MM.1S (cell line): ENCODE measurements around the gene JSRP1.

ENCODE experiments used
- EZH2 ChIP-seq: fragments of 300-600 bp; sonication (generic); optimal IDR thresholded peaks from 2 replicates; pipeline ENCODE3; 2017; ENCODE audit warnings: low read depth, mild to moderate bottlenecking, antibody characterized with exemption, low read length, mixed read lengths
- EZH2phosphoT487 ChIP-seq: fragments of 300-600 bp; sonication (generic); IDR thresholded peaks from 2 replicates; pipeline ENCODE4 v1.6.1; 2018; ENCODE audit warnings: antibody characterized with exemption, low read length
- TF ChIP-seq, protein P1 (sequence below): fragments of 300-600 bp; sonication (generic); IDR thresholded peaks from 2 replicates; pipeline ENCODE4 v1.5.1; 2016; ENCODE audit warnings: antibody characterized with exemption, low read length, mixed read lengths

DNA sequence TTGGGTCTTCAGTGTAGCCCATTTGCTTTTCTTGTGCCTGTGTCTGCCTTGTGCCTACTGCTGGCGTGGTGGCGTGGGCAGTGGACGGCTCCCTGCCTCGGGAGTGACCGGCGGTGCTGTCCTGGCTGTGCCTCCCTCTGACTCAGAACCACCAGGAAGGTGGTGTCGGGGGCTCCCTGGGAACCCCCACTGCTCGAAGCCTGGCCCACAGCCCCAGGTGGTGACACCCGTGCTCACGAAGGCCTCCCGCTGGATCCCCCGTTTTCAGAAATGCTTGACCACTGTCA, 12.1 kb downstream of the JSRP1 start:
- TF ChIP-seq, protein P1, sequence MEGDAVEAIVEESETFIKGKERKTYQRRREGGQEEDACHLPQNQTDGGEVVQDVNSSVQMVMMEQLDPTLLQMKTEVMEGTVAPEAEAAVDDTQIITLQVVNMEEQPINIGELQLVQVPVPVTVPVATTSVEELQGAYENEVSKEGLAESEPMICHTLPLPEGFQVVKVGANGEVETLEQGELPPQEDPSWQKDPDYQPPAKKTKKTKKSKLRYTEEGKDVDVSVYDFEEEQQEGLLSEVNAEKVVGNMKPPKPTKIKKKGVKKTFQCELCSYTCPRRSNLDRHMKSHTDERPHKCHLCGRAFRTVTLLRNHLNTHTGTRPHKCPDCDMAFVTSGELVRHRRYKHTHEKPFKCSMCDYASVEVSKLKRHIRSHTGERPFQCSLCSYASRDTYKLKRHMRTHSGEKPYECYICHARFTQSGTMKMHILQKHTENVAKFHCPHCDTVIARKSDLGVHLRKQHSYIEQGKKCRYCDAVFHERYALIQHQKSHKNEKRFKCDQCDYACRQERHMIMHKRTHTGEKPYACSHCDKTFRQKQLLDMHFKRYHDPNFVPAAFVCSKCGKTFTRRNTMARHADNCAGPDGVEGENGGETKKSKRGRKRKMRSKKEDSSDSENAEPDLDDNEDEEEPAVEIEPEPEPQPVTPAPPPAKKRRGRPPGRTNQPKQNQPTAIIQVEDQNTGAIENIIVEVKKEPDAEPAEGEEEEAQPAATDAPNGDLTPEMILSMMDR: no peak
- TF ChIP-seq EZH2: no peak
- no peak for TF ChIP-seq EZH2phosphoT487
